HepG2 (cell line): ENCODE results near the gene SORD. TPM values are rescaled to one million over a fixed set of nuclear protein-coding genes. Genes with fewer than 3 reads are reported as not detected.
A peak's percentile ranks its signal among the peaks of the same experiment; 100 is the strongest.
"Not testable (repeated sequence)": the region's sequence is repeated elsewhere in the genome, so short reads cannot be mapped to it uniquely, and the experiment has no call there.

Experiments
- BHLHE40 ChIP-seq: IDR thresholded peaks from 2 replicates; pipeline ENCODE4 v1.6.1; 2011; ENCODE audit warnings: low read length, improper control_type of control experiment
- EP300 ChIP-seq, 3 experiments: sonication (generic) in 1 of 3; formaldehyde crosslinking in 1 of 3; IDR thresholded peaks; 2 replicates each; pipeline versions ENCODE4 v1.5.1 to v1.6.1; 2011 to 2020; ENCODE audit warnings: low read depth in 2 of 3, low read length in 2 of 3, borderline replicate concordance in 1 of 3, improper control_type of control experiment in 1 of 3, mild to moderate bottlenecking in 1 of 3, missing genetic modification reagents in 1 of 3, moderate library complexity in 1 of 3
- FOXA3 ChIP-seq: IDR thresholded peaks from 2 replicates; pipeline ENCODE4 v1.6.1; 2016; ENCODE audit warnings: missing genetic modification reagents, missing compliant biosample characterization
- FOXO1 ChIP-seq: sonication (generic); formaldehyde crosslinking; IDR thresholded peaks from 2 replicates; pipeline ENCODE4 v1.4.0; 2020; ENCODE audit warnings: missing genetic modification reagents
- ISL2 ChIP-seq: sonication (generic); formaldehyde crosslinking; IDR thresholded peaks from 2 replicates; pipeline ENCODE4 v1.5.0; 2020; ENCODE audit warnings: missing genetic modification reagents
- KMT2B ChIP-seq: IDR thresholded peaks from 2 replicates; pipeline ENCODE4 v1.6.1; 2016; ENCODE audit warnings: missing genetic modification reagents, missing compliant biosample characterization
- LCORL ChIP-seq, 2 experiments: fragments of 450-650 bp in 1 of 2; sonication (generic) in 1 of 2; formaldehyde crosslinking in 1 of 2; IDR thresholded peaks; 2 replicates each; pipeline versions ENCODE4 v1.5.0 to v1.6.1; 2017 to 2020; ENCODE audit warnings: antibody characterized with exemption in 1 of 2, missing genetic modification reagents in 1 of 2
- NR2F1 ChIP-seq, 2 experiments: fragments of 450-650 bp in 1 of 2; formaldehyde crosslinking in 1 of 2; IDR thresholded peaks; 2 replicates each; pipeline versions ENCODE4 v1.5.0 to v1.6.1; 2016 to 2020; ENCODE audit warnings: mild to moderate bottlenecking in 1 of 2, missing compliant biosample characterization in 1 of 2, missing genetic modification reagents in 1 of 2, moderate library complexity in 1 of 2
- ZMAT3 ChIP-seq: sonication (generic); formaldehyde crosslinking; conservative IDR thresholded peaks from 2 replicates; pipeline ENCODE4 v1.7.0; 2021; ENCODE audit warnings: missing genetic modification reagents
- ZMYM3 ChIP-seq: sonication (generic); formaldehyde crosslinking; IDR thresholded peaks from 2 replicates; pipeline ENCODE4 v1.5.1; 2020; ENCODE audit warnings: mild to moderate bottlenecking, missing genetic modification reagents
- ZNF292 ChIP-seq: sonication (generic); formaldehyde crosslinking; IDR thresholded peaks from 2 replicates; pipeline ENCODE4 v1.8.1; 2022; ENCODE audit warnings: mild to moderate bottlenecking, low read depth, missing genetic modification reagents, borderline replicate concordance
- polyA plus RNA-seq, 8 experiments: library from polyadenylated mRNA; depleted of rRNA in 3 of 8; stranded (reverse) in 7 of 8; unstranded in 1 of 8; fragments of >200 nt; fragmentation: Illumina TruSeq in 4 of 8; extraction: Trizol in 4 of 8; gene quantifications; 2 replicates each; pipeline versions ENCODE4 v1.2.1 to v1.2.3, GENCODE V29; 2011 to 2016; ENCODE audit warnings: low read depth in 4 of 8, missing spikeins in 1 of 8, mixed read lengths in 1 of 8; ENCODE audit not compliant: insufficient read depth in 1 of 8
- total RNA-seq, 5 experiments: library from RNA; depleted of rRNA; stranded (reverse); fragments of >200 nt; fragmentation: Illumina TruSeq; extraction: Trizol; gene quantifications; 2 replicates each; pipeline ENCODE4 v1.2.3, GENCODE V29; 2016; ENCODE audit warnings: low read depth in 1 of 5
- TF ChIP-seq, protein P1 (sequence below): sonication (generic); formaldehyde crosslinking; IDR thresholded peaks from 2 replicates; pipeline ENCODE4 v1.4.0; 2020; ENCODE audit warnings: missing genetic modification reagents
- TF ChIP-seq, protein P2 (sequence below): sonication (generic); formaldehyde crosslinking; IDR thresholded peaks from 2 replicates; pipeline ENCODE4 v1.5.1; 2020; ENCODE audit warnings: mild to moderate bottlenecking, missing genetic modification reagents, borderline replicate concordance
- TF ChIP-seq, protein P3 (sequence below): sonication (generic); formaldehyde crosslinking; IDR thresholded peaks from 2 replicates; pipeline ENCODE4 v1.4.0; 2020; ENCODE audit warnings: missing genetic modification reagents

Gene SORD
- total and polyA plus RNA-seq, 2 of the 13 experiments (the other 11 are each of a cell fraction or from before 2014, with no cell fraction given): 59.1 to 95.3 TPM

DNA sequence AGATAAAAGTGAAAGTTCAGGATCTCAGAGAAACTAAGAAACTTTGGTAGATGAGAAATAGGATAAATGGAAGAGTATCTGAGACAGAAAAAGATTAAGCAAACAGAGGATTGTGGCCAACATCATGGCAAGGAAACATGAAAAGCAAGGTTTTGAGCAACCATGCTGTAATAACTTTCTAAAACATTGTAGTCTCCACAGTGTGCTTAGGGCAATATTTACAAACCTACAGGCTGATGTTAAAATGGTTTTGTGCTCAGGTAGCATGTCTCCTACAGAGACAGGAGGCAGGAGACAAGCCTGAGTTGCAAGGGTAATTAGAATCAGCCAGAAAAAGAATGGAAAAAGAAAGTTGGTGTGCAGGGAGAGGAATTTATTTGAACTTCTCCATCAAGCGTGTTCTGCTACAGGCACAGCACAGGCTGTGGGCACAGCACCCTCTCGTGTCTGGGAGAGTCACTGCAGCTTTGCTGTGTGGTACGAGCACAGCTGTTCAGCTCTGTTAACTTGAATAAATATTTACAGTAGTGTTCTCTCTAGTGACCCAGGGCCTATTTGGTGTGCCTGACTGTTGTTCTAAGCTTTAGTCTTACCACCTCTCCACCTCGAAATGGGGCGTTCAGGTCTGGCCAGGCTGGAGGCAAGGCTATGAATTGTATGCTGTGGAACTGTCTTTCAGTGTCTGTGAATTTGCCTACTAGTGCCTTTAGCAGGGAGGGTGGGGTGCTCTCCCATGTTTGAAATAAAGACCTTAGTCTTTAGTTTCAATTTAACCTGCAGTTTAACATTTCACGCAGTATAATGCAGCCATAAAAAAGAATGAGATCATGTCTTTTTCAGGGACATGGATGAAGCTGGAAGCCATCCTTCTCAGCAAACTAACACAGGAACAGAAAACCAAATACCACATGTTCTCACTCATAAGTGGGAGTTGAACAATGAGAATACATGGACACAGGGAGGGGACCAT, 14.1 kb downstream of the SORD start (continued):
- TF ChIP-seq, protein P1, sequence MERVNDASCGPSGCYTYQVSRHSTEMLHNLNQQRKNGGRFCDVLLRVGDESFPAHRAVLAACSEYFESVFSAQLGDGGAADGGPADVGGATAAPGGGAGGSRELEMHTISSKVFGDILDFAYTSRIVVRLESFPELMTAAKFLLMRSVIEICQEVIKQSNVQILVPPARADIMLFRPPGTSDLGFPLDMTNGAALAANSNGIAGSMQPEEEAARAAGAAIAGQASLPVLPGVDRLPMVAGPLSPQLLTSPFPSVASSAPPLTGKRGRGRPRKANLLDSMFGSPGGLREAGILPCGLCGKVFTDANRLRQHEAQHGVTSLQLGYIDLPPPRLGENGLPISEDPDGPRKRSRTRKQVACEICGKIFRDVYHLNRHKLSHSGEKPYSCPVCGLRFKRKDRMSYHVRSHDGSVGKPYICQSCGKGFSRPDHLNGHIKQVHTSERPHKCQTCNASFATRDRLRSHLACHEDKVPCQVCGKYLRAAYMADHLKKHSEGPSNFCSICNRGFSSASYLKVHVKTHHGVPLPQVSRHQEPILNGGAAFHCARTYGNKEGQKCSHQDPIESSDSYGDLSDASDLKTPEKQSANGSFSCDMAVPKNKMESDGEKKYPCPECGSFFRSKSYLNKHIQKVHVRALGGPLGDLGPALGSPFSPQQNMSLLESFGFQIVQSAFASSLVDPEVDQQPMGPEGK (CRISPR knock-in tag): peak; percentile 28; the same call in 1 of the 2 replicates
- TF ChIP-seq ZMAT3 (CRISPR knock-in tag): 0 out of 2 replicates have a peak, but pooled peaks have one; percentile 9
- TF ChIP-seq, protein P2, sequence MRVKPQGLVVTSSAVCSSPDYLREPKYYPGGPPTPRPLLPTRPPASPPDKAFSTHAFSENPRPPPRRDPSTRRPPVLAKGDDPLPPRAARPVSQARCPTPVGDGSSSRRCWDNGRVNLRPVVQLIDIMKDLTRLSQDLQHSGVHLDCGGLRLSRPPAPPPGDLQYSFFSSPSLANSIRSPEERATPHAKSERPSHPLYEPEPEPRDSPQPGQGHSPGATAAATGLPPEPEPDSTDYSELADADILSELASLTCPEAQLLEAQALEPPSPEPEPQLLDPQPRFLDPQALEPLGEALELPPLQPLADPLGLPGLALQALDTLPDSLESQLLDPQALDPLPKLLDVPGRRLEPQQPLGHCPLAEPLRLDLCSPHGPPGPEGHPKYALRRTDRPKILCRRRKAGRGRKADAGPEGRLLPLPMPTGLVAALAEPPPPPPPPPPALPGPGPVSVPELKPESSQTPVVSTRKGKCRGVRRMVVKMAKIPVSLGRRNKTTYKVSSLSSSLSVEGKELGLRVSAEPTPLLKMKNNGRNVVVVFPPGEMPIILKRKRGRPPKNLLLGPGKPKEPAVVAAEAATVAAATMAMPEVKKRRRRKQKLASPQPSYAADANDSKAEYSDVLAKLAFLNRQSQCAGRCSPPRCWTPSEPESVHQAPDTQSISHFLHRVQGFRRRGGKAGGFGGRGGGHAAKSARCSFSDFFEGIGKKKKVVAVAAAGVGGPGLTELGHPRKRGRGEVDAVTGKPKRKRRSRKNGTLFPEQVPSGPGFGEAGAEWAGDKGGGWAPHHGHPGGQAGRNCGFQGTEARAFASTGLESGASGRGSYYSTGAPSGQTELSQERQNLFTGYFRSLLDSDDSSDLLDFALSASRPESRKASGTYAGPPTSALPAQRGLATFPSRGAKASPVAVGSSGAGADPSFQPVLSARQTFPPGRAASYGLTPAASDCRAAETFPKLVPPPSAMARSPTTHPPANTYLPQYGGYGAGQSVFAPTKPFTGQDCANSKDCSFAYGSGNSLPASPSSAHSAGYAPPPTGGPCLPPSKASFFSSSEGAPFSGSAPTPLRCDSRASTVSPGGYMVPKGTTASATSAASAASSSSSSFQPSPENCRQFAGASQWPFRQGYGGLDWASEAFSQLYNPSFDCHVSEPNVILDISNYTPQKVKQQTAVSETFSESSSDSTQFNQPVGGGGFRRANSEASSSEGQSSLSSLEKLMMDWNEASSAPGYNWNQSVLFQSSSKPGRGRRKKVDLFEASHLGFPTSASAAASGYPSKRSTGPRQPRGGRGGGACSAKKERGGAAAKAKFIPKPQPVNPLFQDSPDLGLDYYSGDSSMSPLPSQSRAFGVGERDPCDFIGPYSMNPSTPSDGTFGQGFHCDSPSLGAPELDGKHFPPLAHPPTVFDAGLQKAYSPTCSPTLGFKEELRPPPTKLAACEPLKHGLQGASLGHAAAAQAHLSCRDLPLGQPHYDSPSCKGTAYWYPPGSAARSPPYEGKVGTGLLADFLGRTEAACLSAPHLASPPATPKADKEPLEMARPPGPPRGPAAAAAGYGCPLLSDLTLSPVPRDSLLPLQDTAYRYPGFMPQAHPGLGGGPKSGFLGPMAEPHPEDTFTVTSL (CRISPR knock-in tag): 0 out of 2 replicates have a peak, but pooled peaks have one; percentile 16
- peak; percentile 87 for TF ChIP-seq FOXA3 (CRISPR knock-in tag)
- TF ChIP-seq, protein P3, sequence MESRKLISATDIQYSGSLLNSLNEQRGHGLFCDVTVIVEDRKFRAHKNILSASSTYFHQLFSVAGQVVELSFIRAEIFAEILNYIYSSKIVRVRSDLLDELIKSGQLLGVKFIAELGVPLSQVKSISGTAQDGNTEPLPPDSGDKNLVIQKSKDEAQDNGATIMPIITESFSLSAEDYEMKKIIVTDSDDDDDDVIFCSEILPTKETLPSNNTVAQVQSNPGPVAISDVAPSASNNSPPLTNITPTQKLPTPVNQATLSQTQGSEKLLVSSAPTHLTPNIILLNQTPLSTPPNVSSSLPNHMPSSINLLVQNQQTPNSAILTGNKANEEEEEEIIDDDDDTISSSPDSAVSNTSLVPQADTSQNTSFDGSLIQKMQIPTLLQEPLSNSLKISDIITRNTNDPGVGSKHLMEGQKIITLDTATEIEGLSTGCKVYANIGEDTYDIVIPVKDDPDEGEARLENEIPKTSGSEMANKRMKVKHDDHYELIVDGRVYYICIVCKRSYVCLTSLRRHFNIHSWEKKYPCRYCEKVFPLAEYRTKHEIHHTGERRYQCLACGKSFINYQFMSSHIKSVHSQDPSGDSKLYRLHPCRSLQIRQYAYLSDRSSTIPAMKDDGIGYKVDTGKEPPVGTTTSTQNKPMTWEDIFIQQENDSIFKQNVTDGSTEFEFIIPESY: peak; percentile 70
- peak; percentile 27; the same call in 1 of the 2 replicates for TF ChIP-seq BHLHE40
- TF ChIP-seq LCORL (IDR thresholded peaks at IDR 0.05); EP300 (CRISPR knock-in tag; IDR thresholded peaks at IDR 0.05; ENCODE audit: borderline replicate concordance): not testable (repeated sequence)
- peak; percentile 70 for TF ChIP-seq LCORL (CRISPR knock-in tag; IDR thresholded peaks at IDR 0.05)
- TF ChIP-seq ISL2: peak; percentile 56; the same call in 1 of the 2 replicates
- peak in 1 of 2 experiments; percentile 30; a peak in 1 of 4 replicates for TF ChIP-seq EP300 (IDR thresholded peaks at IDR 0.05; ENCODE audit: low read depth in 2 of 2, low read length in 2 of 2)
- 0 out of 4 replicates have a peak, but pooled peaks of 1 of the 2 experiments have one; percentile 16 for TF ChIP-seq NR2F1 (CRISPR knock-in tag; IDR thresholded peaks at IDR 0.05)
- peak; percentile 51; the same call in 1 of the 2 replicates for TF ChIP-seq ZMYM3 (CRISPR knock-in tag)
- TF ChIP-seq FOXO1 (CRISPR knock-in tag): peak; percentile 67
- TF ChIP-seq ZNF292 (CRISPR knock-in tag): peak; percentile 21; the same call in 1 of the 2 replicates
- TF ChIP-seq KMT2B (CRISPR knock-in tag): 0 out of 2 replicates have a peak, but pooled peaks have one; percentile 33
